ENCODE data around the gene DDX42.
"Not testable (repeated sequence)": the region's sequence is repeated elsewhere in the genome, so short reads cannot be mapped to it uniquely, and the experiment has no call there.

Gene DDX42

DNA sequence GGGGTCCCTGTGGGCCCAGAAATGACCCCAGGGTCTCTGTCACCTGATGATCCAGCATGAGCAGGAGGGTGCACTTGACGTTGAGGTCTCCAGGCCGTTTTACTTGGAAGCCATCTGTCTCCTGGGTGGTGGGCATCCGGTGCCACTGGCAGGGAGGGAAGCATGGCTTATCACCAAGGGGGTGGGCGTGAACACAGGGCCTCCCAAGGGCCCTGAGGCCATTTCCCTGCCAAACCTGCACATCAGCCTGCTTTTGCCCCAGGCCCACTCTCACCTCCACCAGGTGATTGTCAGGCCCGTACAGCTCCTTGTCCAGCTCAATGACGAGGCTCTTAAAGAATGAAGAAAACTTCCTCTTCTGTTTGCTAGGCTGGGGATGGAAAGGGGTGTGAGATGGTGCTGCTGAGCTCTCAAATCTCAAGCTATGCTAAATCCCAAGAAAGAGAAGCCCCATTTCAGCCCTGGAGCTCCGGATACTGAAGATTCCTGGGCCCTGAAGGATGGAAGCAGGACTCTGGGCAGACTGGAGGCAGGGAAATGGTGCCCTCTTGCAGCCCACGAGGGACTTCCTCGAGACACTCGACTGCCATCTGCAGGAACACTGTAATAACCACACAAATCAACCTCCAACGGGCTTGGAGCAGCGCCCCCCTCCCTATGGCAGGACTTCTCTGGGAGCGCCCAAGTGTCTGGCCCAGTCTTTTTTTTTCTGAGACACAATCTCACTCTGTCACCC is 60.6 kb downstream of the DDX42 start:
- Mint-ChIP-seq H3K36me3 (ENCODE audit: low read depth) (peaks cover 60% of the 10 kb centered on the region), H3K4me3 (no peak overlapping the region), H3K27ac (peak overlapping the region; percentile 76), H3K9me3 (no peaks in the 10 kb centered on the region), H3K27me3 (no peaks in the 10 kb centered on the region), H3K4me1 (ENCODE audit: low read depth) (peaks cover 58% of the 10 kb centered on the region)

DNA sequence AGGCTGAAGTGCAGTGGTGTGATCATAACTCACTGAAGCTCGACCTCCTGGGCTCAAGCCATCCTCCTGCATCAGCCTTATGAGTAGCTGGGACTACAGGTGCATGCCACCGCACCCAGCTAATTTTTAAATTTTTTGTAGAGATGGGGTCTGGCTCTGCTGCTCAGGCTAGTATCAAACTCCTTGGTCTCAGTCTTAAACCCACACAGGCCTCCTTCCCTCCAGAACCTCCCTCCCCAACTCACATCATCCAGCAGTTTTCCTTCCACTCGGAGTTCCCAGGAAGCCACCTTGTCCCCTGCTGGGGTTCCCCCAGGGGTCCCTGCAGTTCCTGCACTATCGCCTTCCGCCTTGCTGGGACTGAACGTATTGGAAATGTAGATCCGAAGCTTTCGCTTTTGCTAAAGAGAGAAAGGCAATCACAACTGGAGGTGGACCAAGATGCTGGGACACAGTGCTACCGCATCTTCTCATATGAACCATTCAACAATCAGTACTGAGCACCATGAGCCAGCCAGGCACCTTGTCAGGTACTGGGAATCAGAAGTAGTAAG is 61.3 kb downstream of the DDX42 start:
- H3K36me3 Mint-ChIP-seq (ENCODE audit: low read depth): peaks cover 53% of the 10 kb centered on the region
- no peaks in the 10 kb centered on the region for H3K27me3 Mint-ChIP-seq
- peak overlapping the region; percentile 4 for H3K27ac Mint-ChIP-seq
- H3K4me3 Mint-ChIP-seq: no peak overlapping the region
- H3K9me3 Mint-ChIP-seq: no peaks in the 10 kb centered on the region
- H3K4me1 Mint-ChIP-seq (ENCODE audit: low read depth): peaks cover 53% of the 10 kb centered on the region

DNA sequence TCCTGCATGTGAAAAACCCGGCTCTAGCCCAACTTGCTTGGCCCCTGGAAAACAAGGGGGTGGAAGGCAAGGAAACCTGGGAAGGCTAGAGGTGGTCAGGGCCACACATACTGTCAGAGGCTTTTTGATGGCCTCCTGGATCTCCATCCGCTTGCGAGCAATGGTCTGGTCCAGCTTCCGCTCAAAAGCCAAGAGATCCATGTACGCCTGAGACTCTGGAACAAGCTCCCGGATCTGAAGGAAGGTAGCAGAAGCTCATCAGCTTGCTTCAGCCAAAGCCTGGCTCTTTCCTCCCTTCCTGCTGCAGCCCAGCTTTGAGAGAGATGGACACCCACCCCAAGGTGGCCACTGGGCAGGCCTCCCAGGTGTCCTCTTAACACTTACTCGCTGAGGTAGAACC is 62.8 kb downstream of the DDX42 start:
- Mint-ChIP-seq H3K9me3 (no peaks in the 10 kb centered on the region), H3K4me3 (no peak overlapping the region), H3K4me1 (ENCODE audit: low read depth) (peaks cover 52% of the 10 kb centered on the region), H3K27ac (peak overlapping the region; percentile 36), H3K27me3 (no peaks in the 10 kb centered on the region), H3K36me3 (ENCODE audit: low read depth) (peaks cover 46% of the 10 kb centered on the region)

DNA sequence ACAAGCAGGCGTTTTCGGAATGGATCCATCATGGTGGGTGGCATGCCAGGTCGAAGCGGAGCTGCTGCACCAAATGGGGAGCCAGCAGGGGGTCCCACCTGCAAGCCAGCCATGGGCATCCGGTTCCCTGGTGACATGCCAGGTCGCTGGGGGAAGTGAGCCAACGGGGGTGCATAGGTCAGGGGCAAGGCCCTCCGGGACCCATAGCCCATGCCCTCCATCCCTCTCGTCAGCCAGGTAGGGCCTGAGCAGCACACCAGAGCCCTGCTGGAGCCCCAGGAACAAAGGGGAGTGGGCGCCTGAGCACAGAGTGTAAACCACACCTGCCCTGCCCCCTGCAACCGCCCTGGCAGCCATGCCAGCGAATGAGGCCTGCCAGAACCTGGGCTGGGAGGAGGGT is 63.5 kb downstream of the DDX42 start:
- Mint-ChIP-seq H3K36me3 (ENCODE audit: low read depth) (peaks cover 39% of the 10 kb centered on the region), H3K4me3 (no peak overlapping the region), H3K9me3 (no peaks in the 10 kb centered on the region), H3K4me1 (ENCODE audit: low read depth) (peaks cover 45% of the 10 kb centered on the region), H3K27ac (no peak overlapping the region), H3K27me3 (no peaks in the 10 kb centered on the region)

DNA sequence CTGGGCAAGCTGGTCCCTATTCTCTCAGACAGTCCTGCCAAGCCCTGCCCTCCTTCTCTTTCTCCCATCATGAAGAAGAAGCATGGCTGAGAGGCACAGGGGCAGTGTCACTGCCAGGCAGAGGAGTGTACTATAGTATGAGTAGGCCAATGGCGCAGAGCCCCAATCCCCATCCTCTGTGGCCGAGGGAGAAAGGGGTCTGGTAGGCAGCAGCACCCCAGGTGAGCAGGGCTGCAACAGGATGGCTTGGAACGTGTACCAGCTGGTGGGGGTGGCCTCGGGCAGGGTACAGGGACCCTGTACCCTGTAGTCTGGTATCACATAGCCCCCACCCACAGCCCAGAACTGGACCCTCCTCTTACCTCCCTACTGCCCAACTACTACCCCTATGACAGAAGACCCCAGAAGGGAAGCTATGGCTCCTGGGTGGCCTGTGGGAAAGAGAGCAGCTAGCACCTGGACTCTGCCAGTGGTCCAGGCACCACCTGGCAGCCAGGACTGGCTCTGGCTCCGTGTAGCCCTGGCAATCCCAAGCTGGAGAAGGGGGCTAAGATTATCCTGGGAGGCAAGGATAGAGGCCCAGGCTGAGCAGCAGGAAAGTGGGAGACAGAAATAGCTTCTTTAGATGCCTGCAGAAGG is 64.1 kb downstream of the DDX42 start:
- Mint-ChIP-seq H3K4me3 (no peak overlapping the region), H3K9me3 (no peaks in the 10 kb centered on the region), H3K27me3 (no peaks in the 10 kb centered on the region), H3K27ac (no peak overlapping the region), H3K4me1 (ENCODE audit: low read depth) (peaks cover 44% of the 10 kb centered on the region), H3K36me3 (ENCODE audit: low read depth) (peaks cover 39% of the 10 kb centered on the region)

DNA sequence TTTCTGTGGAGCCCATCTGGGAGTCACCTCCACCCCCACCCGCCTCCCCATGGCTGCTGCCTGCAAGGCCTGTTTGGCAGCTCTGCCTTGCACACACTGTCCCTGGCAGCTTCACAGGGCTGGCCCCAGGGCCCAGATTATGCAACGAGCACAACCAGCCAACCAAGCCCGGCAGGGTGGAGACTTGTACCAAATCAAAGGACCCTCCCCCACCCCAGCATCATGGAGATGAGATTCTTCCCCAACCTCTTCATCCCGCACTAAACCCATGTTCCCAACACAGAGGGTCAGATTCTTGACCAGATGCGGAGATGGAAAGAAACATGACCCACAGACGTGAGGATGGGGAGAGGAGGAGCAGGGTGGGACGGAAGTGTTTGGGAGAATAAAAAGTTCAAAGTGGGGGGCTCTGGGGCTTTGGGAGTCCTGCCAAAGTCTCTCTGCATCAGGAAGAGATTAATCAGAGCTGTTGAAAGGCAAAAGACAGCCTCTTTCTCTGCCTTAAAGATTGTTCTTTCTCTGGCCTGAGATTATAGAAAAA is 64.7 kb downstream of the DDX42 start:
- Mint-ChIP-seq H3K27me3 (no peaks in the 10 kb centered on the region), H3K36me3 (ENCODE audit: low read depth) (peaks cover 35% of the 10 kb centered on the region), H3K4me1 (ENCODE audit: low read depth) (peaks cover 45% of the 10 kb centered on the region), H3K27ac (peak overlapping the region; percentile 67), H3K4me3 (peak overlapping the region; percentile 43), H3K9me3 (no peaks in the 10 kb centered on the region)

DNA sequence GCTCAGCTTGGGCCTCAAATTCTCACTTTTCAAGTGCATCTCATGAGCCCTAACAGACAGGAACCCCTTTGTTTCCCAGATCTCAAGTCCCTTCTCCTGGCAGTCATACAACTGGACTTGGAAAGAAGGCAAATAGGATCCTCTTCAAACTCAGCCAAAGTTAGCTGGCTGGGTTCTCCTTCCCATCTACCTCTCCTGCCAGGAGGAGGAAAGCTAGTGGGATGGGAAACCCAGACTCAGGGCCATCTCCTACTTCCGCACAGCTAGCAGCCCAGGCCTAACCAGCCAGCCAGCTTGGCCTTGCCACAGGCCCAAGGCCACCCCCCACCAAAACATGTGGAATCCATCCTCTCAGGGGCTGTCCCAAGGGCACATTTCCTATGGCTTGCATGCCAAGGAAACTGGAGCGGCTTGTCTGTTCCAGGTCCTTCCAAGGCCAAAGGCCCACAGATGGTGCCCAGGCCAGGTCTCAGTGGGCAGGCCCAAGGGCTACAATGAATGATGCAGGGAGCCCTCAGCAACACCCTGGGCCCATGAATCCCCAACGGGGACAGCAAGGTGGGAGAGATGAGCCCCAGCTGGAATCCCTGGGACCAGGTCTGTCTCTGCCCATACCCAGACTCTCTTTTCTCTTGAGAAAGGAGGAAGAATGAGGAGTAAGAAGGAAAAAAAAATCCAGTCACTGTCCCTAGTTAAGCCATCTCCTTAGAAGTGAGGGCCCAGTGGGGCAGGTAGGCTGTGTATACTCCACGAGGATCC is 66.8 kb downstream of the DDX42 start:
- peaks cover 17% of the 10 kb centered on the region for H3K36me3 Mint-ChIP-seq (ENCODE audit: low read depth)
- H3K9me3 Mint-ChIP-seq: no peaks in the 10 kb centered on the region
- no peaks in the 10 kb centered on the region for H3K27me3 Mint-ChIP-seq
- peaks cover 40% of the 10 kb centered on the region for H3K4me1 Mint-ChIP-seq (ENCODE audit: low read depth)
- peak overlapping the region; percentile 95 for H3K4me3 Mint-ChIP-seq
- H3K27ac Mint-ChIP-seq: peak overlapping the region; percentile 92

DNA sequence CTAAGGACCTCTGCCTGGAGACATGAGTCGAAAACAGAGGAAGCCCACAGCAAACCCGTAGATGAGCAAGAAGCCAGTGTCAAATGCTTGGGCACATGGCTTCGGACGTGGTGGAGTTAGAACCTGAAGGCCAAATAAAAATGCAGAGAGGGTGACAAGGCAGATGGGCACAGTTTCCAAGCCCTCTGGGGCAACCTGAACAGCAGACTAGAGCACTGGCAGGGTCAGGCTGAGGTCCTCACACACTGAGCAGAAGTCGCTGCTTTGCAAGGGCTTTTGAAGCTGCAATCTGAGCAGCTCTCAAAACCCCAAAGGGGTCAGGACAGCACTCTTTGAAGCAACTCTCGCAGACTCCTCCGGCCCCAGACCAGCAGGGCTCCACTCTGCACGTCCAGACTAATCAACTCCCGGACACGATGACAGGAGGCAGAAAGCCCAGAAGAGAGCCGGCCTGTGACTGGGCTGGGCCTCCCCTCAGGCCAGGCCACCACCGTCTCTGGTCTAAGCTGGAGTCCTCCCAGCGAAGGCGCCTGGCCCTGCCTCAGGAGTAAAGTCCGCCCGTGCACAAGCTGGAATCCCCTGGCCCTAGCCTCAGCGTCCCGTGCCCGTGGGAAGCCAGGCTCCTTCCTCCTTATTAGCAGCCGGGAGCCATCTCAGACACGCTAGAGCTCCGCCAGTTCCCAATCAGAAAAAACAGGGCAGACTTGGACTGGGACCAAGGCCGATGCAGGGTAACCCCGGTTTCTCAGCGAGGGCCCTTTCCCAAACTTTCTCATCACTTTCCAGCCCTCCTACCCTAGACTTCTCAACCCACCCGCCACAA is 67.6 kb downstream of the DDX42 start:
- peaks cover 15% of the 10 kb centered on the region for H3K36me3 Mint-ChIP-seq (ENCODE audit: low read depth)
- H3K27ac Mint-ChIP-seq: peak overlapping the region; percentile 92
- H3K4me3 Mint-ChIP-seq: peak overlapping the region; percentile 95
- no peaks in the 10 kb centered on the region for H3K27me3 Mint-ChIP-seq
- no peaks in the 10 kb centered on the region for H3K9me3 Mint-ChIP-seq
- peaks cover 36% of the 10 kb centered on the region for H3K4me1 Mint-ChIP-seq (ENCODE audit: low read depth)

DNA sequence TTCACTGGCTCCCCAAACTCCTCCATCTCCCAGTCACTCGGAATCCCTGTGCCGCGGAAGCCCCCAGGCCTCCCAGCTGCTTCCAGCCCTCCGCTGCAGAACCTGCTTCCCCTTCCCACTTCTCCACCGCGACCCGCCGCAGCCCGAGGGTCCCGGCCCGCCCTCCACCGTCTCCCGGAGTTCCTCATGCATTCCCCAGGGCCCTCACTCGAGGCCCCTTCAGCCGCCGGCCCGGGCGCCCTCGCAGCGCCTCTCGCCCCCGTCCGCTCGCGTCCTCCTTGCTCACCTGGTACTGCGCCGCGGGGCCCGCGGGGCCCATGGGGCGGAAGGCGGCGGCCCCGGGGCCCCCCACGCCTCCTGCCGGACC is 68.2 kb downstream of the DDX42 start:
- H3K9me3 Mint-ChIP-seq: no peaks in the 10 kb centered on the region
- H3K27me3 Mint-ChIP-seq: no peaks in the 10 kb centered on the region
- H3K36me3 Mint-ChIP-seq (ENCODE audit: low read depth): peaks cover 10% of the 10 kb centered on the region
- peak overlapping the region; percentile 92 for H3K27ac Mint-ChIP-seq
- peaks cover 36% of the 10 kb centered on the region for H3K4me1 Mint-ChIP-seq (ENCODE audit: low read depth)
- H3K4me3 Mint-ChIP-seq: peak overlapping the region; percentile 95

DNA sequence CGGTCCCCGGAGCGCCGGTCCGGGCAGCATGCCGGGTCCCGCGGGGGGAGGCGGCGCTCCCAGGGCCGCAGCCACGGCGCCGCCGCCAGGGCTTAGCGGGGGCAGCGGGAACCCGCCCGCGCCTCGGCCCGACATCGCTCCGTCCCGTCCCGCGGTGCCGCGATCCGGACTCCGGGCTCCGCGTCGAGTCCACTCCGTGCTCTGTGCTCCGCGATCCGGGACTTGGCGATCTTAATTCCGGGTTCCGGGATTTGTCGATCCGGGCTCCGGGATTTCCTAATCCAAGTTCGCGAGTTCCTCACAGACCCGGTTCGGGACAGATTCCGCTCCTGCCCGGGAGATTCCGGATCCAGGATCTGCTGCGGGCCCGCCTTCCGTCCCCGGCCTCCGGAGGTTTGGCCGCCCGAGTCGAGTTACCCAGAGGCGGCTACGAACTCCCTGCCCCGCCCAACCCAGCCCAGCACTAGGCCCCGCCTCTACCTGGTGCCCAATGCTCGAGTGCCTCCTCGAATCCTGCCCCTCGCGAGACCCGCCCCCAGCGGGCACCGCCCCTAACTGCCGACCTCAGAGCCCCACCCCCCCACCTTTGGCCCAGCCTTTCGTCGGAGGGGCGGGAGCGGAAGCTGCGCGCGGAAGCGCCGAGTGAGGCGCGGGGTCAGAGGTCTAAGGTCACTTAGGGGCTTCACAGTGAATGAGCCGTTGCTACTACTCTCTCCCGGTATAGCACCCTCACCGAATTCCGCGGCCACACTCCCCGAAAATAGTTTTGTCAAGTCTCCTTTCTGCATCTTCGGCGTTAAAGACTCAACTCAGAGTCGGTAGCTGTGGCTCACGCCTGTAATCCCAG is 68.8 kb downstream of the DDX42 start, which contains the start of gene SMARCD2:
TSS of gene SMARCD2 (minus strand) at position 146 of the 847 bp plus-strand sequence. CDS start at position 135, 11 bp downstream.
- H3K4me3 Mint-ChIP-seq: peak within 1 kb of the TSS; percentile 95
- H3K27me3 Mint-ChIP-seq: no peaks in the 10 kb centered on the region
- H3K4me1 Mint-ChIP-seq (ENCODE audit: low read depth): peaks cover 39% of the 10 kb centered on the region
- H3K36me3 Mint-ChIP-seq (ENCODE audit: low read depth): peaks cover 8% of the 10 kb centered on the region
- H3K27ac Mint-ChIP-seq: peak within 1 kb of the TSS; percentile 92
- peaks cover 2% of the 10 kb centered on the region for H3K9me3 Mint-ChIP-seq

DNA sequence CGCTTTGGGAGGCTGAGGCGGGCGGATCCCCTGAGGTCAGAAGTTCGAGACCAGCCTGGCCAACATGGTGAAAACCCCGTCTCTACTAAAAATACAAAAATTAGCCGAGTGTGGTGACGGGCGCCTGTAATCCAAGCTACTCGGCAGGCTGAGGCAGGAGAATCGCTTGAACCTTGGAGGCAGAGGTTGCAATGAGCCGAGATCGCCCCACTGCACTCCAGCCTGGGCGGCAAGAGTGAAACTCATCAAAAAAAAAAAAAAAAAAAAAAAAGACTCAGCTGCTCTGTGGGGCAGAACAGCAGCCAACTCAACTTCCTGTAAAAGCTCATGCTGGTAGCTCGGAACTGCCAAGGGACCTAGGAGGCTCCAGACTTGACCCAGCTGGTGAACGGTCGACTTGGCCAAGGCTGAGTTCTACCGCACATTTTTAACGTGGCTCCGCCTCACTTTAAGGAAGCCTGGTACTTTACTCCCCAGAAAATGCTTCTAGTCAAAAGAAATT is 69.5 kb downstream of the DDX42 start:
- not testable (repeated sequence) for H3K9me3 Mint-ChIP-seq; H3K36me3 Mint-ChIP-seq (ENCODE audit: low read depth); H3K27me3 Mint-ChIP-seq
- peaks cover 45% of the 10 kb centered on the region for H3K4me1 Mint-ChIP-seq (ENCODE audit: low read depth)
- H3K4me3 Mint-ChIP-seq: peak overlapping the region; percentile 95
- H3K27ac Mint-ChIP-seq: peak overlapping the region; percentile 90

DNA sequence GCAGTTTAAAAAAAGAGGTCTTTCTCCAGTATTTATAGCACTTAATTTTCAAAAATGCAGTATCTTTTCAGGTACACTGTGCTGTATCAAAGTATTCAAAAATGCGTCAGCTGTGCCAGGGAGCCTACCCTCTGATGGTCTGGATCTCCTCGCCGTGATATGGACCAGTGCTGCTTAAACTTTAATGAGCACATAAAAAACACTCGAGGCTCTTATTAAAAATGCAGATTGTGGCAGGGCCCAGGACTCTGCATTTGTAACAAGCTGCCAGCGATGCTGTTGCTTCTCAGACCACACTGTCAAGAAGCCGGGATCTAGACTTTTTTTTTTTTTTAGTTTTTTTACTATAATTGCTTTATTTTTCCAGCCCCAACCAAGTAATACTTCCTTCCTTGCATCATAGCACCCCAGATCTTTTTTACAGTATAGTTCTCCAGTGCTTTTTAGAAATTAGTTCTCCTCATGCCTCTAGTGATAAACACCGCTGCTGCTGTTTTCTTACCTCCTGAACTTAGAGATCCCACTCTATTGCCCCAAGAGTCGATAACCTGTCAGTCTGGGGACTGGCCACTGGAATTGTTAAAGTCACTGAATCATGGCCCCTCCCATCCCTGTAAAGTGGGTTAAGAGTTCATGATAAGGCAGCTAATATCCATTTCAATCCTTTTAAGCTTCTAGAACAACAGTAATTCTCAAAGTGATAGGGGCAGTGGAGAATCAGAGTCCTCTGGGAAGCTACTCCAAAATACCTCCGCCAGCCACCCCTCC is 70.1 kb downstream of the DDX42 start:
- Mint-ChIP-seq H3K36me3 (ENCODE audit: low read depth) (peaks cover 8% of the 10 kb centered on the region), H3K4me3 (peak overlapping the region; percentile 95), H3K4me1 (ENCODE audit: low read depth) (peaks cover 46% of the 10 kb centered on the region), H3K27me3 (no peaks in the 10 kb centered on the region), H3K27ac (peak overlapping the region; percentile 90), H3K9me3 (peaks cover 7% of the 10 kb centered on the region)

DNA sequence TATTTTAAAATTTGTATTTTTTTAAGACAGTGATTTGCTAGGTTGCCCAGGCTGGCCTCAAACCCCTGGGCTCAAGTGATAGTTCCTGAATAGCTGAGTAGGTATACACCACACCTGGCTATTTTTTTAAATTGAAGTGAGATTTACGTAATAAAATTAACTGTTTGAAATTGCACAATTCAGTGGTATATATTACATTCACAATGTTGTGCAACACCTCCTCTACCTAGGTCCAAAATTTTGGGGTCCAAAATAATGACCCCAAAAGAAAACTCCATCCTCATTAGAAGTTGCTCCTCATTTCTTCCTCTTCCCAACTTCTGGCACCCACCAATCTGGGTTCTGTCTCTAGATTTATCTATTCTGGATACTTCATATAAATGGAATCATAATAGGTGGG is 71.5 kb downstream of the DDX42 start:
- Mint-ChIP-seq H3K27me3 (no peaks in the 10 kb centered on the region), H3K4me1 (ENCODE audit: low read depth) (peaks cover 38% of the 10 kb centered on the region), H3K27ac (no peak overlapping the region), H3K9me3 (peaks cover 7% of the 10 kb centered on the region), H3K36me3 (ENCODE audit: low read depth) (peaks cover 6% of the 10 kb centered on the region), H3K4me3 (no peak overlapping the region)

Data from stimulated activated naive CD8-positive, alpha-beta T cell treated with anti-CD3 and anti-CD28 coated beads, Interleukin-15, Interleukin-2, amounts not matched to agents 100 ng/mL and 50 ng/mL, for 24 hours (primary cell).